ENCODE results near the gene MRPS18B.
A peak's percentile ranks its signal among the peaks of the same experiment; 100 is the strongest.

MRPS18B gene

GRCh38 chr6:30603961-30604360, 13.7 kb upstream of the MRPS18B start:
- DNase-seq (ENCODE audit: low read depth), result no peak

GRCh38 chr6:30610065-30610464, 7.6 kb upstream of the MRPS18B start:
- no peak for DNase-seq (ENCODE audit: low read depth)

- peak; percentile 81 for DNase-seq (ENCODE audit: low read depth)
These were observed 6.3 kb upstream of the MRPS18B start for GRCh38 chr6:30611150-30611855.

- DNase-seq (ENCODE audit: low read depth), result no peak
These were observed 5.8 kb upstream of the MRPS18B start for GRCh38 chr6:30611856-30612194.

- peak; percentile 36 for DNase-seq (ENCODE audit: low read depth)
These were observed 5.4 kb upstream of the MRPS18B start for GRCh38 chr6:30612213-30612612.

GRCh38 chr6:30612687-30613248, 4.9 kb upstream of the MRPS18B start:
- DNase-seq (ENCODE audit: low read depth), result peak; percentile 80

GRCh38 chr6:30613251-30614043, 4.2 kb upstream of the MRPS18B start:
- peak; percentile 71 for DNase-seq (ENCODE audit: low read depth)

- peak; percentile 29 for DNase-seq (ENCODE audit: low read depth)
These were observed 3.4 kb upstream of the MRPS18B start for GRCh38 chr6:30614044-30614842.

GRCh38 chr6:30614843-30615218, 2.8 kb upstream of the MRPS18B start:
- peak; percentile 98 for DNase-seq (ENCODE audit: low read depth)

- peak; percentile 89 for DNase-seq (ENCODE audit: low read depth)
These were observed 2.3 kb upstream of the MRPS18B start for GRCh38 chr6:30615219-30615957.

- DNase-seq (ENCODE audit: low read depth), result peak; percentile 30
These were observed 1.5 kb upstream of the MRPS18B start for GRCh38 chr6:30615958-30616810.

GRCh38 chr6:30616811-30617564, 652 bp upstream of the MRPS18B start, which contains the start of gene PPP1R10:
Gene PPP1R10 (minus strand): TSS chr6:30617243. CDS start chr6:30609944, 7,299 bp downstream.
- peak; percentile 100 for DNase-seq (ENCODE audit: low read depth)

- no peak for DNase-seq (ENCODE audit: low read depth)
These were observed 694 bp downstream of the MRPS18B start for GRCh38 chr6:30618270-30618797.

- DNase-seq (ENCODE audit: low read depth), result no peak
These were observed 1.9 kb downstream of the MRPS18B start for GRCh38 chr6:30619561-30619960.

GRCh38 chr6:30625511-30625910, 7.9 kb downstream of the MRPS18B start:
- DNase-seq (ENCODE audit: low read depth), result no peak

- DNase-seq (ENCODE audit: low read depth), result peak; percentile 63
These were observed 9.1 kb downstream of the MRPS18B start, which contains the start of gene ATAT1 for GRCh38 chr6:30626484-30627366. Gene ATAT1 (plus strand): TSS chr6:30626874.

GRCh38 chr6:30635834-30636233, 18.2 kb downstream of the MRPS18B start:
- no peak for DNase-seq (ENCODE audit: low read depth)

GRCh38 chr6:30640481-30640880, 22.8 kb downstream of the MRPS18B start:
- DNase-seq (ENCODE audit: low read depth), result no peak

Measured in amniotic epithelial cell (primary cell).